ENCODE results near the gene LDLRAD4.

DNA sequence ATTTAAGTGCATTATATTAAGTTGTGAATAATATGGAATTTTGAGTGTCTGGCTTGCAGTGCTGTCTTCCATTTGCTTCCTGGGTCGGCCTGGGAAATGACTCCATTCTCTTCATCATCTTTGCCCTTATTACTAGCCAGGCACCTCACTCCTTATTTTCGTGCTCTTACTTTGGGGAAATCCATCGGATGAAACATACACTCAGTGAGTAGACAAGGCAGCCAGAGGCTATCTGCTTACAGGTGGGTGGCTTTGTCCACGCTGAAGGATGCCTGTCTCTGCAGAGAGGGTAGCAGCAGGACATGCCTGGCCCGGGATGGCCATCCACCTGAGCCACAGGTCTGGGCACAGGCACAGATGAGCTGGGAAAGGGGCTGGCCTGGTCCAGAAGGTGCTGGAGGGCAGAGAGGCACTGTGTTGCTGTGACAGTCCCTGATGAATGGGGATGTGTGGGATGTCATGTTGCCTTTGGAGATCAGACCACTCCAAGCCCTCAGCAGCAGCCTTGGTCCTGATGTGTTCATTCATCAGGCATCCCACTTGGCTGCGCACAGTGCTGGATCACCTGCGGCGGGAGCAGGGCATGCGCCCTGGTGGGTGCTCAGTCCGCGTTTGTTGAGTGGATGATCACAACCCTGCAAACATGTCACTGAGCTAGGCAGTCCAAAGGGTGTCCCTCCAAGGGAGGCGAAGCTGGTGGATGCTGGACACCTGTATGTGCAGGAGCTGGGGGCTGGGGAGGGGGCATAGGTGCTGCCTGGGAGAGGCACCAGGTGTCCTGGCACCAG is 236.0 kb downstream of the LDLRAD4 start:
- TF ChIP-seq, protein P1, sequence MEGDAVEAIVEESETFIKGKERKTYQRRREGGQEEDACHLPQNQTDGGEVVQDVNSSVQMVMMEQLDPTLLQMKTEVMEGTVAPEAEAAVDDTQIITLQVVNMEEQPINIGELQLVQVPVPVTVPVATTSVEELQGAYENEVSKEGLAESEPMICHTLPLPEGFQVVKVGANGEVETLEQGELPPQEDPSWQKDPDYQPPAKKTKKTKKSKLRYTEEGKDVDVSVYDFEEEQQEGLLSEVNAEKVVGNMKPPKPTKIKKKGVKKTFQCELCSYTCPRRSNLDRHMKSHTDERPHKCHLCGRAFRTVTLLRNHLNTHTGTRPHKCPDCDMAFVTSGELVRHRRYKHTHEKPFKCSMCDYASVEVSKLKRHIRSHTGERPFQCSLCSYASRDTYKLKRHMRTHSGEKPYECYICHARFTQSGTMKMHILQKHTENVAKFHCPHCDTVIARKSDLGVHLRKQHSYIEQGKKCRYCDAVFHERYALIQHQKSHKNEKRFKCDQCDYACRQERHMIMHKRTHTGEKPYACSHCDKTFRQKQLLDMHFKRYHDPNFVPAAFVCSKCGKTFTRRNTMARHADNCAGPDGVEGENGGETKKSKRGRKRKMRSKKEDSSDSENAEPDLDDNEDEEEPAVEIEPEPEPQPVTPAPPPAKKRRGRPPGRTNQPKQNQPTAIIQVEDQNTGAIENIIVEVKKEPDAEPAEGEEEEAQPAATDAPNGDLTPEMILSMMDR (IDR thresholded peaks at IDR 0.05) = no peak
- TF ChIP-seq POLR2A (IDR thresholded peaks at IDR 0.05) = no peak
- TF ChIP-seq EP300 (IDR thresholded peaks at IDR 0.05) = no peak

Measured in tibial nerve (tissue), 4 donors.